Measurements from ENCODE around the gene INTS2. TPM values are rescaled to one million over a fixed set of nuclear protein-coding genes. Genes with fewer than 3 reads are reported as not detected.

The INTS2 gene
- total RNA-seq, 6 experiments from 2014 or later: 8.1 to 10.1 (median 9.5) TPM

DNA sequence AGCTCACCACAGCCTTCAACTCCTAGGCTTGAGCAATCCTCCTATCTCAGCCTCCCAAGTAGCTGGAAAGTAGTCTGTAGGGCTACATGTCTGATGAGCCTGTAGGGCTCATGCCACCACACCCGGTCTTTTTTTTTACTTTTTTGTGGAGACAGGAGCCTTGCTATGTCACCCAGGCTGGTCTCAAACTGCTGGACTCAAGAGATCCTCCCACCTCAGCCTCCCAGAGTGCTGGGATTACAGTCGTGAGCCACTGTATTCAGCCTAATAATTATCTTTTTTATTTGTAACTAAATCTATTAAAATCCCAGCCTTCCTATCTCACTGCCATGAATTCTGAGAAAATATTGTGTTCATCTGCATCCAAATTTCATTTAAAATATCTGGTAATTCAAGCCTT lies 79.5 kb downstream of the INTS2 start:
- Mint-ChIP-seq H3K27ac (no peak overlapping the region), H3K4me3 (no peak overlapping the region), H3K27me3 (ENCODE audit: insufficient read depth) (no peaks in the 10 kb centered on the region), H3K9me3 (no peaks in the 10 kb centered on the region), H3K4me1 (ENCODE audit: low read depth) (no peaks in the 10 kb centered on the region), H3K36me3 (ENCODE audit: low read depth) (peaks cover 15% of the 10 kb centered on the region; the same call in 1 of the 2 replicates)
- DNase-seq: no peak
- TF ChIP-seq, protein P1, sequence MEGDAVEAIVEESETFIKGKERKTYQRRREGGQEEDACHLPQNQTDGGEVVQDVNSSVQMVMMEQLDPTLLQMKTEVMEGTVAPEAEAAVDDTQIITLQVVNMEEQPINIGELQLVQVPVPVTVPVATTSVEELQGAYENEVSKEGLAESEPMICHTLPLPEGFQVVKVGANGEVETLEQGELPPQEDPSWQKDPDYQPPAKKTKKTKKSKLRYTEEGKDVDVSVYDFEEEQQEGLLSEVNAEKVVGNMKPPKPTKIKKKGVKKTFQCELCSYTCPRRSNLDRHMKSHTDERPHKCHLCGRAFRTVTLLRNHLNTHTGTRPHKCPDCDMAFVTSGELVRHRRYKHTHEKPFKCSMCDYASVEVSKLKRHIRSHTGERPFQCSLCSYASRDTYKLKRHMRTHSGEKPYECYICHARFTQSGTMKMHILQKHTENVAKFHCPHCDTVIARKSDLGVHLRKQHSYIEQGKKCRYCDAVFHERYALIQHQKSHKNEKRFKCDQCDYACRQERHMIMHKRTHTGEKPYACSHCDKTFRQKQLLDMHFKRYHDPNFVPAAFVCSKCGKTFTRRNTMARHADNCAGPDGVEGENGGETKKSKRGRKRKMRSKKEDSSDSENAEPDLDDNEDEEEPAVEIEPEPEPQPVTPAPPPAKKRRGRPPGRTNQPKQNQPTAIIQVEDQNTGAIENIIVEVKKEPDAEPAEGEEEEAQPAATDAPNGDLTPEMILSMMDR (IDR thresholded peaks at IDR 0.05): no peak

GRCh38 chr17:61847659-61848058 lies 80.1 kb downstream of the INTS2 start:
- no peak overlapping the region for H3K27ac Mint-ChIP-seq
- TF ChIP-seq, protein P1 (IDR thresholded peaks at IDR 0.05): no peak
- H3K4me1 Mint-ChIP-seq (ENCODE audit: low read depth): no peaks in the 10 kb centered on the region
- H3K4me3 Mint-ChIP-seq: no peak overlapping the region
- no peaks in the 10 kb centered on the region for H3K27me3 Mint-ChIP-seq (ENCODE audit: insufficient read depth)
- H3K9me3 Mint-ChIP-seq: no peaks in the 10 kb centered on the region
- DNase-seq: no peak
- H3K36me3 Mint-ChIP-seq (ENCODE audit: low read depth): peaks cover 12% of the 10 kb centered on the region; the same call in 1 of the 2 replicates

DNA sequence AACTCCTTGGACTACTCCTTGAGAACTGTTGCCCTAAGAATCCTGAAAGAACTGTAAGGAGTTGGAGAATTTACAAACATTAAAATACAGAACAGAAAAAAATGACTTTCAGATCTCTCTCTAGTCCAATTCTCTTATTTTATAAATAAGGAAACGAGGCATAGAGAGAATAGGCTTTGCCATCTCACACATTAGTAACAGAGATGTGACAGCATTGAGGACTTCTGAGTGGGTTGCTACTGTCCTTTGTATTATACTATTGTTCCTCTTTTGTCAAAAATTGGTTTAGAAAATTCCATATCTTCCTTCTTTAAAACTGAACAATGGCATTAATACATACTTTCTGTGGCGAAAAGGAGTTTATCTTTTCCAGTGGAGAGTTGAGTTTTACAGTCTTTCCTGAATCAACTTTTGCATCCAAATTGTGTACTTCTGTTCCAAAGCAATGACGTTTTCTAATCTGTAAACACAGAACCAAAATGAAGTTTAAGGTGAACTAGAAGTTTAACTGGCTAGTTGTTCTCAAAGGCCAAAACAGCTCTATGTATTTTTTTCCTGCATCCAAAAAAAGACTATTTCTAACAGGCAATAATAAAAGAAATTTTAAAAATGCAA lies 80.9 kb downstream of the INTS2 start:
- peaks cover 12% of the 10 kb centered on the region; the same call in 1 of the 2 replicates for H3K36me3 Mint-ChIP-seq (ENCODE audit: low read depth)
- H3K27ac Mint-ChIP-seq: no peak overlapping the region

DNA sequence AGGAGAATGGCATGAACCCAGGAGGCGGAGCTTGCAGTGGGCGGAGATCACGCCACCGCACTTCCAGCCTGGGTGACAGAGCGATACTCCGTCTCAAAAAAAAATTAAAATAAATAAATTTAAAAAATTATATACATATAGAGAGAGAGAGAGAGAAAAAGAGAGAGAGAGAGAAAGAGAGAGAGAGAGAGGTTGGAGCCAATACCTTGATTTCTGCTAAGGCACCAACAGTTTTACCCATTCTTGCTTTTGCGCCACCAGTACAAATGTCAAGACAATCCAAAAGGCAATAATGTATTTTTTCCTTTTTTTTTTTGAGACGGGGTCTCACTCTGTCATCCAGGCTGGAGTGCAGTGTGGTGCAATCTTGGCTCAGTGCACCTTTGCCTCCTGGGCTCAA lies 81.7 kb downstream of the INTS2 start:
- no peak overlapping the region for H3K27ac Mint-ChIP-seq
- H3K4me3 Mint-ChIP-seq: no peak overlapping the region
- TF ChIP-seq, protein P1 (IDR thresholded peaks at IDR 0.05): no peak
- no peaks in the 10 kb centered on the region for H3K4me1 Mint-ChIP-seq (ENCODE audit: low read depth)
- H3K36me3 Mint-ChIP-seq (ENCODE audit: low read depth): peaks cover 12% of the 10 kb centered on the region; the same call in 1 of the 2 replicates
- H3K9me3 Mint-ChIP-seq: no peaks in the 10 kb centered on the region
- DNase-seq: no peak
- no peaks in the 10 kb centered on the region for H3K27me3 Mint-ChIP-seq (ENCODE audit: insufficient read depth)

More for the DNA sequence above, 80.9 kb downstream of the INTS2 start:
- Mint-ChIP-seq H3K4me1 (ENCODE audit: low read depth) (no peaks in the 10 kb centered on the region), H3K27me3 (ENCODE audit: insufficient read depth) (no peaks in the 10 kb centered on the region), H3K9me3 (no peaks in the 10 kb centered on the region), H3K4me3 (no peak overlapping the region)
- TF ChIP-seq, protein P1 (IDR thresholded peaks at IDR 0.05): no peak
- no peak for DNase-seq

- Mint-ChIP-seq H3K27me3 (ENCODE audit: insufficient read depth) (peaks cover 1% of the 10 kb centered on the region; the same call in 1 of the 2 replicates), H3K4me3 (no peak overlapping the region), H3K9me3 (no peaks in the 10 kb centered on the region), H3K4me1 (ENCODE audit: low read depth) (no peaks in the 10 kb centered on the region), H3K36me3 (ENCODE audit: low read depth) (peaks cover 12% of the 10 kb centered on the region; the same call in 1 of the 2 replicates), H3K27ac (no peak overlapping the region)
- TF ChIP-seq, protein P1 (IDR thresholded peaks at IDR 0.05): no peak
- no peak for DNase-seq
Observed at GRCh38 chr17:61843435-61843834, 84.3 kb downstream of the INTS2 start.
